H1 (cell line): ENCODE data around the gene FAM83F. TPM values are rescaled to one million over a fixed set of nuclear protein-coding genes. Genes with fewer than 3 reads are reported as not detected.

ENCODE experiments used
- CTCF ChIA-PET: fragments of 300-600 bp; sonication (Branson Sonifier 250); formaldehyde crosslinking; loops from one replicate; lab custom pipeline; 2021; ENCODE audit not compliant: partially characterized antibody; lab: Charles Lee
- POLR2A ChIA-PET: fragments of 300-600 bp; sonication (Branson Sonifier 250); formaldehyde crosslinking; loops from one replicate; lab custom pipeline; 2021; ENCODE audit warnings: inconsistent platforms; ENCODE audit not compliant: partially characterized antibody; lab: Charles Lee
- DNase-seq, 2 experiments: peaks; one replicate each; pipeline versions ENCODE4 v3.0.0 to v3.0.0-alpha.2; 2010 to 2022; ENCODE audit warnings: low spot score in 2 of 2, low read depth in 1 of 2, mixed read lengths in 1 of 2
- FAIRE-seq: peaks from 2 replicates; lab custom pipeline; 2011; peaks lifted over from hg19 to GRCh38; lab: Jason Lieb, UNC
- H2AFZ ChIP-seq: 2 replicates; pipeline ENCODE4 v1.8.1; 2012; ENCODE audit warnings: low read length, inconsistent platforms
- H2AK5ac ChIP-seq: 2 replicates; pipeline ENCODE4 v1.6.1; 2013; ENCODE audit warnings: low read depth, low read length
- H2BK120ac ChIP-seq: replicated peaks from 2 replicates; pipeline ENCODE3; 2013; ENCODE audit warnings: low read depth, low read length, inconsistent platforms
- H2BK12ac ChIP-seq: 2 replicates; pipeline ENCODE4 v1.6.1; 2013; ENCODE audit warnings: low read depth, low read length
- H2BK15ac ChIP-seq: 2 replicates; pipeline ENCODE4 v1.6.1; 2013; ENCODE audit warnings: low read length
- H2BK20ac ChIP-seq: 2 replicates; pipeline ENCODE4 v1.6.1; 2013; ENCODE audit warnings: low read length
- H2BK5ac ChIP-seq: 2 replicates; pipeline ENCODE4 v1.6.1; 2013; ENCODE audit warnings: low read depth, low read length
- H3K14ac ChIP-seq: 2 replicates; pipeline ENCODE4 v1.6.1; 2013; ENCODE audit warnings: inconsistent platforms; ENCODE audit not compliant: insufficient read length
- H3K18ac ChIP-seq: 2 replicates; pipeline ENCODE4 v1.6.1; 2013; ENCODE audit warnings: low read length; ENCODE audit errors: extremely low read depth
- H3K23ac ChIP-seq: 2 replicates; pipeline ENCODE4 v1.6.1; 2013; ENCODE audit warnings: inconsistent platforms; ENCODE audit not compliant: insufficient read length
- H3K23me2 ChIP-seq: 2 replicates; pipeline ENCODE4 v1.6.1; 2013; ENCODE audit warnings: low read depth, low read length
- H3K27ac ChIP-seq: 2 replicates; pipeline ENCODE4 v1.6.1; 2011; ENCODE audit warnings: low read depth, low read length, inconsistent platforms
- H3K27me3 ChIP-seq, 4 experiments: replicated peaks in 1 of 4; 1 replicate in 1 of 4; 2 replicates in 3 of 4; pipeline versions ENCODE4 v1.6.1 to v1.8.1; 2011 to 2013; ENCODE audit warnings: low read length in 3 of 4, mild to moderate bottlenecking in 3 of 4, inconsistent platforms in 2 of 4, mixed read lengths in 2 of 4, moderate library complexity in 1 of 4; ENCODE audit not compliant: control insufficient read depth in 3 of 4, insufficient read depth in 3 of 4; ENCODE audit errors: extremely low read depth in 1 of 4
- H3K36me3 ChIP-seq, 4 experiments: 2 replicates each; pipeline versions ENCODE4 v1.6.1 to v1.8.1; 2011 to 2013; ENCODE audit warnings: mild to moderate bottlenecking in 4 of 4, low read length in 3 of 4, moderate library complexity in 2 of 4, control low read depth in 1 of 4, inconsistent platforms in 1 of 4; ENCODE audit not compliant: insufficient read depth in 4 of 4, control insufficient read depth in 2 of 4
- H3K4ac ChIP-seq: replicated peaks from 2 replicates; pipeline ENCODE3; 2013; ENCODE audit warnings: low read length, low read depth, mixed read lengths, inconsistent platforms; ENCODE audit not compliant: insufficient read length
- H3K4me1 ChIP-seq, 4 experiments: replicated peaks in 1 of 4; 1 replicate in 1 of 4; 2 replicates in 3 of 4; pipeline versions ENCODE4 v1.6.1 to v1.8.1; 2011 to 2013; ENCODE audit warnings: low read length in 3 of 4, inconsistent platforms in 2 of 4, mixed read lengths in 1 of 4; ENCODE audit not compliant: insufficient read depth in 4 of 4, control insufficient read depth in 3 of 4
- H3K4me2 ChIP-seq, 2 experiments: 2 replicates each; pipeline versions ENCODE4 v1.6.1 to v1.8.1; 2011 to 2013; ENCODE audit warnings: low read depth in 2 of 2, low read length in 2 of 2, control low read depth in 1 of 2, inconsistent platforms in 1 of 2, mild to moderate bottlenecking in 1 of 2; ENCODE audit not compliant: insufficient read depth in 1 of 2
- H3K4me3 ChIP-seq, 4 experiments: fragments of 200-600, 300-600 bp in 1 of 4; sonication (generic), shearing (Covaris generic), sonication (Bioruptor Twin) in 1 of 4; 2 replicates each; pipeline versions ENCODE4 v1.5.1 to v1.8.1; 2011 to 2016; ENCODE audit warnings: low read length in 4 of 4, low read depth in 3 of 4, control low read depth in 2 of 4, inconsistent platforms in 2 of 4, mild to moderate bottlenecking in 2 of 4, mixed read lengths in 1 of 4, moderate library complexity in 1 of 4; ENCODE audit not compliant: insufficient read depth in 2 of 4; ENCODE audit errors: extremely low read depth in 1 of 4
- H3K56ac ChIP-seq: replicated peaks from 2 replicates; pipeline ENCODE3; 2013; ENCODE audit warnings: low read depth, mild to moderate bottlenecking, mixed read lengths, low read length, inconsistent platforms; ENCODE audit not compliant: insufficient read length
- H3K79me1 ChIP-seq: 2 replicates; pipeline ENCODE4 v1.6.1; 2013; ENCODE audit warnings: low read depth, low read length, control low read depth
- H3K79me2 ChIP-seq, 2 experiments: 2 replicates each; pipeline versions ENCODE4 v1.6.1 to v1.8.1; 2012 to 2013; ENCODE audit warnings: low read length in 2 of 2, mild to moderate bottlenecking in 2 of 2, inconsistent platforms in 1 of 2; ENCODE audit not compliant: insufficient read depth in 2 of 2, control insufficient read depth in 1 of 2
- H3K9ac ChIP-seq, 4 experiments: replicated peaks in 1 of 4; 1 replicate in 1 of 4; 2 replicates in 3 of 4; pipeline versions ENCODE4 v1.6.1 to v1.8.1; 2011 to 2013; ENCODE audit warnings: low read depth in 3 of 4, low read length in 3 of 4, control low read depth in 2 of 4, mild to moderate bottlenecking in 2 of 4, moderate library complexity in 2 of 4, inconsistent platforms in 1 of 4; ENCODE audit errors: extremely low read depth in 1 of 4
- H3K9me3 ChIP-seq, 2 experiments: 2 replicates each; pipeline versions ENCODE4 v1.6.1 to v1.8.1; 2012 to 2013; ENCODE audit warnings: mild to moderate bottlenecking in 2 of 2, moderate library complexity in 2 of 2, control low read depth in 1 of 2, inconsistent platforms in 1 of 2, low read depth in 1 of 2, low read length in 1 of 2, mixed read lengths in 1 of 2; ENCODE audit not compliant: insufficient read depth in 2 of 2
- H4K20me1 ChIP-seq, 2 experiments: replicated peaks in 1 of 2; 2 replicates each; pipeline versions ENCODE3 to v1.8.1; 2011 to 2013; ENCODE audit warnings: inconsistent platforms in 2 of 2, low read length in 2 of 2, mild to moderate bottlenecking in 1 of 2; ENCODE audit not compliant: insufficient read depth in 2 of 2, control insufficient read depth in 1 of 2
- H4K5ac ChIP-seq: 2 replicates; pipeline ENCODE4 v1.6.1; 2013; ENCODE audit warnings: low read length, low read depth, mixed read lengths, inconsistent platforms; ENCODE audit not compliant: insufficient read length
- H4K8ac ChIP-seq: 2 replicates; pipeline ENCODE4 v1.8.0; 2013; ENCODE audit warnings: mild to moderate bottlenecking, moderate library complexity, low read length, inconsistent platforms; ENCODE audit not compliant: insufficient read depth; ENCODE audit errors: extremely low read depth
- H4K91ac ChIP-seq: replicated peaks from 2 replicates; pipeline ENCODE3; 2013; ENCODE audit warnings: low read length, mixed read lengths, inconsistent platforms; ENCODE audit not compliant: insufficient read length
- BACH1 ChIP-seq: IDR thresholded peaks from 2 replicates; pipeline ENCODE4 v1.6.1; 2012; ENCODE audit warnings: low read length, improper control_type of control experiment
- CBX8 ChIP-seq: fragments of 300-800, 300-1000 bp; sonication (generic); IDR thresholded peaks from 2 replicates; pipeline ENCODE4 v1.7.1; 2016; ENCODE audit warnings: low read depth, low read length, borderline replicate concordance
- HDAC6 ChIP-seq: IDR thresholded peaks from one replicate; pipeline ENCODE4 v1.7.1; 2012; ENCODE audit warnings: low read depth, mild to moderate bottlenecking, inconsistent platforms, low read length, moderate library complexity
- RNF2 ChIP-seq: fragments of 200-900, 300-1000 bp; sonication (generic); IDR thresholded peaks from 2 replicates; pipeline ENCODE4 v1.7.1; 2016; ENCODE audit warnings: borderline replicate concordance, low read depth, mild to moderate bottlenecking, antibody characterized with exemption, low read length; ENCODE audit not compliant: poor library complexity, severe bottlenecking; ENCODE audit errors: missing control alignments
- RXRA ChIP-seq: IDR thresholded peaks from 2 replicates; pipeline ENCODE4 v1.6.1; 2011; ENCODE audit warnings: low read depth, mild to moderate bottlenecking, low read length, moderate library complexity; ENCODE audit not compliant: insufficient read depth
- SIRT6 ChIP-seq: IDR thresholded peaks from one replicate; pipeline ENCODE4 v1.7.1; 2012; ENCODE audit warnings: low read length, inconsistent platforms
- USF2 ChIP-seq: IDR thresholded peaks from 2 replicates; pipeline ENCODE4 v1.6.1; 2011; ENCODE audit warnings: low read length, improper control_type of control experiment
- WGBS, 2 experiments: shearing (Covaris generic) in 1 of 2; methylation state at CpG; one replicate each; pipeline versions ENCODE4 v1.1.6 to v1.1.7; 2013 to 2015; ENCODE audit warnings: low lambda C conversion rate in 2 of 2, mixed read lengths in 2 of 2, inconsistent platforms in 1 of 2, low coverage in 1 of 2, missing lambda C conversion rate in 1 of 2; ENCODE audit not compliant: insufficient replicate concordance in 2 of 2, insufficient coverage in 1 of 2, insufficient read length in 1 of 2; ENCODE audit errors: extremely low coverage in 1 of 2, missing lambda C conversion rate in 1 of 2; 5-methylcytosine and 5-hydroxymethylcytosine counted together
- polyA plus RNA-seq, 7 experiments: library from polyadenylated mRNA; depleted of rRNA in 3 of 7; stranded (reverse) in 5 of 7; unstranded in 2 of 7; fragments of >200 nt in 5 of 7; fragments of 200-250 nt in 2 of 7; gene quantifications; 1 replicate in 5 of 7; 2 replicates in 1 of 7; 4 replicates in 1 of 7; pipeline versions ENCODE4 v1.2.1 to v1.2.3, GENCODE V29; 2011 to 2013; ENCODE audit warnings: missing spikeins in 2 of 7, mixed read lengths in 2 of 7
- total RNA-seq: library from RNA; stranded (reverse); fragmentation: NEBNext Ultra II Directional; extraction: Animal tissue kit (Norgen Biotek cat#: 25700); gene quantifications from 2 replicates; pipeline ENCODE4 v1.2.1, GENCODE V29; 2021

The FAM83F gene
- total and polyA plus RNA-seq, 2 of the 8 experiments (the other 6 are each of a cell fraction or from before 2014, with no cell fraction given): 8.6 to 18.9 TPM

- Histone ChIP-seq H4K20me1 (no peaks in the 10 kb centered on the region), H3K18ac (no peak overlapping the region), H3K56ac (no peak overlapping the region), H2BK15ac (no peak overlapping the region), H3K4ac (no peak overlapping the region), H3K79me2 (peaks cover 0 to 14% of the 10 kb centered on the region in 2 experiments; a peak in 2 of 4 replicates), H3K9ac (no peak overlapping the region), H3K27me3 (no peaks in the 10 kb centered on the region), H3K4me3 (no peak overlapping the region), H2BK5ac (no peak overlapping the region), H3K4me2 (no peak overlapping the region), H3K79me1 (no peaks in the 10 kb centered on the region; the same call in 1 of the 2 replicates), H3K36me3 (no peaks in the 10 kb centered on the region), H2BK12ac (no peak overlapping the region), H4K91ac (no peak overlapping the region), H3K4me1 (no peaks in the 10 kb centered on the region; a peak in 1 of 7 replicates), H4K5ac (no peak overlapping the region), H3K23me2 (no peaks in the 10 kb centered on the region; the same call in 1 of the 2 replicates), H3K14ac (no peak overlapping the region), H3K27ac (no peak overlapping the region), H2AK5ac (no peak overlapping the region), H3K9me3 (no peaks in the 10 kb centered on the region), H2BK120ac (no peak overlapping the region), H4K8ac (no peak overlapping the region), H2BK20ac (no peak overlapping the region), H3K23ac (no peak overlapping the region), H2AFZ (no peak overlapping the region)
- 92% methylated on average over 8 of the region's 8 CpGs; no CpG with 5 or more reads in 1 of the 2 experiments for WGBS, 2 experiments
- ChIA-PET POLR2A (interaction anchor here (1.0 to 1.2 kb wide), 2 partner anchors 13 to 17 kb away, joined by 3 read pairs; no protein-coding TSS in a partner anchor), CTCF (interaction anchor here (0.9 kb wide), 2 partner anchors 8 to 75 kb away, joined by 3 to 6 read pairs; no protein-coding TSS in a partner anchor)
- FAIRE-seq (no peak), DNase-seq (no peak)
- TF ChIP-seq SIRT6: no peak
- TF ChIP-seq RXRA: no peak
- TF ChIP-seq BACH1: no peak
- no peak for TF ChIP-seq HDAC6
- no peak for TF ChIP-seq RNF2
- no peak for TF ChIP-seq CBX8
- TF ChIP-seq USF2: no peak
Measured at GRCh38 chr22:40071720-40072119, 77.0 kb downstream of the FAM83F start.
